WERI-Rb-1 (cell line): ENCODE data around the gene MFRP.

Experiments
- DNase-seq: peaks from one replicate; pipeline ENCODE4 v3.0.0-alpha.2; 2020
- H3K27ac ChIP-seq: fragments of 250-450 bp; sonication (Bioruptor Pico); 2 replicates; pipeline ENCODE4 v1.5.1; 2020; ENCODE audit warnings: mild to moderate bottlenecking, moderate library complexity
- H3K27me3 ChIP-seq: fragments of 250-450 bp; sonication (Bioruptor Pico); 2 replicates; pipeline ENCODE4 v1.5.1; 2021; ENCODE audit warnings: mild to moderate bottlenecking, low read depth, moderate library complexity; ENCODE audit not compliant: insufficient read depth, severe bottlenecking
- H3K36me3 ChIP-seq: fragments of 250-450 bp; sonication (Bioruptor Pico); 2 replicates; pipeline ENCODE4 v1.5.1; 2020; ENCODE audit warnings: mild to moderate bottlenecking, moderate library complexity
- H3K4me3 ChIP-seq: 2 replicates; pipeline ENCODE4 v1.5.1; 2011; ENCODE audit warnings: low read depth, mild to moderate bottlenecking, control low read depth, low read length
- H3K9me3 ChIP-seq: fragments of 250-450 bp; sonication (Bioruptor Pico); 2 replicates; pipeline ENCODE4 v1.5.1; 2021; ENCODE audit warnings: mild to moderate bottlenecking, moderate library complexity; ENCODE audit not compliant: severe bottlenecking
- TF ChIP-seq, protein P1 (sequence below): IDR thresholded peaks from 2 replicates; pipeline ENCODE4 v1.5.1; 2011; ENCODE audit warnings: low read depth, mild to moderate bottlenecking, control low read depth, inconsistent platforms, low read length

MFRP gene

GRCh38 chr11:119352857-119353260 lies 6.4 kb upstream of the MFRP start:
- no peak overlapping the region for H3K4me3 ChIP-seq
- H3K9me3 ChIP-seq, result no peaks in the 10 kb centered on the region
- no peaks in the 10 kb centered on the region for H3K27me3 ChIP-seq
- H3K36me3 ChIP-seq, result peaks cover 26% of the 10 kb centered on the region
- peak overlapping the region; percentile 47; the same call in 1 of the 2 replicates for H3K27ac ChIP-seq
- DNase-seq, result peak; percentile 78
- TF ChIP-seq, protein P1, sequence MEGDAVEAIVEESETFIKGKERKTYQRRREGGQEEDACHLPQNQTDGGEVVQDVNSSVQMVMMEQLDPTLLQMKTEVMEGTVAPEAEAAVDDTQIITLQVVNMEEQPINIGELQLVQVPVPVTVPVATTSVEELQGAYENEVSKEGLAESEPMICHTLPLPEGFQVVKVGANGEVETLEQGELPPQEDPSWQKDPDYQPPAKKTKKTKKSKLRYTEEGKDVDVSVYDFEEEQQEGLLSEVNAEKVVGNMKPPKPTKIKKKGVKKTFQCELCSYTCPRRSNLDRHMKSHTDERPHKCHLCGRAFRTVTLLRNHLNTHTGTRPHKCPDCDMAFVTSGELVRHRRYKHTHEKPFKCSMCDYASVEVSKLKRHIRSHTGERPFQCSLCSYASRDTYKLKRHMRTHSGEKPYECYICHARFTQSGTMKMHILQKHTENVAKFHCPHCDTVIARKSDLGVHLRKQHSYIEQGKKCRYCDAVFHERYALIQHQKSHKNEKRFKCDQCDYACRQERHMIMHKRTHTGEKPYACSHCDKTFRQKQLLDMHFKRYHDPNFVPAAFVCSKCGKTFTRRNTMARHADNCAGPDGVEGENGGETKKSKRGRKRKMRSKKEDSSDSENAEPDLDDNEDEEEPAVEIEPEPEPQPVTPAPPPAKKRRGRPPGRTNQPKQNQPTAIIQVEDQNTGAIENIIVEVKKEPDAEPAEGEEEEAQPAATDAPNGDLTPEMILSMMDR, result no peak

DNA sequence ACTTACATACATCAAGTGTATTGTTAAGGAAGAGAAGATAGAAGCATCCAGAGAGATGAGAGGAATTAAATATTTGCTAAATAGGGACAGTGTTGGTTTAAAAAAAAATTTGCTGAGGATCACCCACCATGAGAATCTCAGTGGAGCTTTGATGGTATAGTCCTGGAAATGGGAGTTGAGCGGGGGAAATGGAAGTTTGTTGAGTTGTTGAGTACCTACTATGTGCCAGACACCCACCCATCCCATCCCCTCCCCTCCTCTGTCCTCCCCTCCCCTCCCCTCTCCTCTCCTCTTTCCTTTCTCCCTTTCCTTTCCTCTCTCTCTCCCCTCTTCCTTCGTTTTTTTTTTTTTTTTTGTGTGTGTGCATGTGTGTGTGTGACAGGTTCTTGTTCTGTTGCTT lies 4.7 kb upstream of the MFRP start:
- H3K27me3 ChIP-seq, result no peaks in the 10 kb centered on the region
- peaks cover 13% of the 10 kb centered on the region for H3K36me3 ChIP-seq
- DNase-seq, result no peak
- TF ChIP-seq, protein P1, result no peak
- no peak overlapping the region for H3K4me3 ChIP-seq
- no peaks in the 10 kb centered on the region for H3K9me3 ChIP-seq
- no peak overlapping the region for H3K27ac ChIP-seq

DNA sequence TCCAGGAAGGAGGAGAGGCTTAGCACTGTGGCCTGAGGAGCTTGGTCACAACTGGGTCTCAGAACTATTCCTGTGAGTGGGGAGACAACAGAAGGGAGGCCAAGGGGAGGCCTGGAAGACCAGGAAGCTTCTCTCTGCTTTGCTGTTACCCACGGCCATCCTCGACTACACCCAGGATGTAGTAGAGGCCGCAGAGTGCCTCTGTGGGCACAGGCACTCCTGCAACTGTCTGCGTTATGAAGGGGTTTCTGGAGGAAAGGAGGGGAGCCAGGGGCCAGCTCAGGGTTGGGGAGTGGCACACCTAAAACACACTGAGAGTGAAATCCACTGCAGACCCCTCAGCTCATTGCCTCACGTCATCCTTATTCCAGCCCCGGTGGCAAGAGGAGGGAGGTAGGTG lies 3.8 kb upstream of the MFRP start:
- no peaks in the 10 kb centered on the region for H3K27me3 ChIP-seq
- no peak overlapping the region for H3K4me3 ChIP-seq
- TF ChIP-seq, protein P1, result no peak
- no peaks in the 10 kb centered on the region for H3K9me3 ChIP-seq
- no peak for DNase-seq
- no peak overlapping the region for H3K27ac ChIP-seq
- peaks cover 8% of the 10 kb centered on the region for H3K36me3 ChIP-seq

- Histone ChIP-seq H3K36me3 (no peaks in the 10 kb centered on the region), H3K9me3 (no peaks in the 10 kb centered on the region), H3K4me3 (no peak overlapping the region), H3K27me3 (no peaks in the 10 kb centered on the region), H3K27ac (no peak overlapping the region)
- TF ChIP-seq, protein P1, result no peak
- no peak for DNase-seq
Observed at GRCh38 chr11:119347940-119348605, 1.6 kb upstream of the MFRP start.

- H3K27me3 ChIP-seq, result no peaks in the 10 kb centered on the region
- no peak for DNase-seq
- H3K36me3 ChIP-seq, result no peaks in the 10 kb centered on the region
- no peak overlapping the region for H3K27ac ChIP-seq
- no peak overlapping the region for H3K4me3 ChIP-seq
- TF ChIP-seq, protein P1, result no peak
- no peaks in the 10 kb centered on the region for H3K9me3 ChIP-seq
Observed at GRCh38 chr11:119347242-119347641, 737 bp upstream of the MFRP start.

DNA sequence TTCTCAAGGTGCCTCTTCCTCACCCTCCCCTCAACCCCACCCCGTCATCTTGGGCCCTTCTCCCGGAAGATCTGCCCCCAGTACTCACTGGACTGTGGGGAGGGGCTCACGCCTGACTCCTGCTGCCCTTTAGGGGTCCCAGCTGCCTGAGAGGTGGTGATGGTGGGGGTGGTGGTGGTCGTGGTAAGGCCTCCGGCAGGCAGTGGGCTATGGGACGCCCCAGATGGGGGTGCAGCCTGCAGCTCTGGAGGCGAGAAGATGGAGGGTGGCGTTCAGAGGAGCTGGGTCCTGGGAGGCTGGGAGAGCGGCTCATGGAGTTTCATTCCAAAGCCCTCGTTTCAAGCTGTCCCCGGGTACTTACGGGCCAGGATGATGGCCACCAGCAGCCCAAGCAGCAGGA lies 820 bp downstream of the MFRP start:
- Histone ChIP-seq H3K9me3 (no peaks in the 10 kb centered on the region), H3K36me3 (no peaks in the 10 kb centered on the region), H3K27me3 (peaks cover 9% of the 10 kb centered on the region), H3K4me3 (no peak overlapping the region), H3K27ac (no peak overlapping the region)
- TF ChIP-seq, protein P1, result no peak
- no peak for DNase-seq
